HepG2 (cell line): Measurements from ENCODE around the gene TMEM117. TPM values are rescaled to one million over a fixed set of nuclear protein-coding genes. Genes with fewer than 3 reads are reported as not detected.

Experiments
- ATAC-seq: fragments of 200-7000 bp; cut with Tn5 transposase; 3 replicates; pipeline ENCODE4 v1.9.1; 2020; ENCODE audit warnings: mild to moderate bottlenecking, moderate library complexity
- BruUV-seq: library from RNA; stranded (reverse); fragments of 400-500 nt; replicated peaks from 2 replicates; lab custom pipeline; 2021; lab: Mats Ljungman, UMichigan
- CTCF ChIA-PET: fragments of 300-600 bp; formaldehyde crosslinking; extraction: SDS; loops from one replicate; lab custom pipeline; 2021; ENCODE audit warnings: low total read pairs, inconsistent platforms, low intra/inter-chr PET ratio; lab: Yijun Ruan, JAX
- POLR2A ChIA-PET: fragments of 350-600 bp; sonication (Branson Sonifier 250); formaldehyde crosslinking; loops from one replicate; lab custom pipeline; 2020; ENCODE audit warnings: antibody characterized with exemption, inconsistent platforms; lab: Yijun Ruan, JAX
- DNase-seq: peaks from one replicate; pipeline ENCODE4 v3.0.0-alpha.2; 2015; ENCODE audit warnings: low spot score
- FAIRE-seq: peaks from 3 replicates; lab custom pipeline; 2011; peaks lifted over from hg19 to GRCh38; lab: Jason Lieb, UNC
- H2AFZ ChIP-seq: one replicate; pipeline ENCODE4 v1.6.1; 2011; ENCODE audit warnings: low read length, inconsistent platforms
- H3K27ac ChIP-seq: fragments of 300-600 bp; 3 replicates; pipeline ENCODE4 v1.8.0; 2011; ENCODE audit warnings: mixed run types, mild to moderate bottlenecking, mixed read lengths, low read length, inconsistent platforms; ENCODE audit not compliant: insufficient read depth; ENCODE audit errors: extremely low read length
- H3K27me3 ChIP-seq, 2 experiments: fragments of 200-600 bp in 1 of 2; 2 replicates in 1 of 2; 3 replicates in 1 of 2; pipeline versions ENCODE4 v1.6.0 to v1.8.0; 2011; ENCODE audit warnings: low read length in 2 of 2, mild to moderate bottlenecking in 2 of 2, moderate library complexity in 2 of 2, inconsistent platforms in 1 of 2; ENCODE audit not compliant: insufficient read depth in 2 of 2, control insufficient read depth in 1 of 2
- H3K36me3 ChIP-seq, 2 experiments: fragments of 200-600 bp in 1 of 2; replicated peaks in 1 of 2; 2 replicates in 1 of 2; 3 replicates in 1 of 2; pipeline versions ENCODE4 v1.5.1 to v1.8.0; 2011; ENCODE audit warnings: low read length in 2 of 2, inconsistent platforms in 1 of 2; ENCODE audit not compliant: insufficient read depth in 2 of 2, control insufficient read depth in 1 of 2
- H3K4me1 ChIP-seq: 2 replicates; pipeline ENCODE4 v1.5.1; 2012; ENCODE audit warnings: low read length, inconsistent platforms; ENCODE audit not compliant: insufficient read depth
- H3K4me2 ChIP-seq: 2 replicates; pipeline ENCODE4 v1.6.0; 2011; ENCODE audit warnings: low read depth, low read length, inconsistent platforms
- H3K4me3 ChIP-seq, 3 experiments: fragments of 200-600 bp in 1 of 3; sonication (generic), shearing (Covaris generic) in 1 of 3; replicated peaks in 1 of 3; 2 replicates each; pipeline ENCODE4 v1.5.1; 2011 to 2016; ENCODE audit warnings: low read length in 3 of 3, inconsistent platforms in 2 of 3, low read depth in 2 of 3, mild to moderate bottlenecking in 2 of 3, control low read depth in 1 of 3, mixed read lengths in 1 of 3; ENCODE audit not compliant: insufficient read depth in 1 of 3
- H3K79me2 ChIP-seq: one replicate; pipeline ENCODE4 v1.6.1; 2011; ENCODE audit warnings: low read length, inconsistent platforms; ENCODE audit not compliant: insufficient read depth
- H3K9ac ChIP-seq: 2 replicates; pipeline ENCODE4 v1.6.0; 2011; ENCODE audit warnings: mild to moderate bottlenecking, low read depth, low read length, inconsistent platforms; ENCODE audit not compliant: insufficient read depth
- H3K9me3 ChIP-seq: 2 replicates; pipeline ENCODE4 v1.5.1; 2012; ENCODE audit warnings: mild to moderate bottlenecking, low read length
- H4K20me1 ChIP-seq: 2 replicates; pipeline ENCODE4 v1.6.0; 2011; ENCODE audit warnings: inconsistent platforms, mild to moderate bottlenecking, low read length, moderate library complexity; ENCODE audit not compliant: insufficient read depth
- ATF7 ChIP-seq, 2 experiments: fragments of 450-650 bp in 1 of 2; sonication (generic) in 1 of 2; formaldehyde crosslinking in 1 of 2; IDR thresholded peaks; 2 replicates each; pipeline versions ENCODE4 v1.4.0 to v1.6.1; 2016 to 2020; ENCODE audit warnings: antibody characterized with exemption in 1 of 2, mild to moderate bottlenecking in 1 of 2, missing genetic modification reagents in 1 of 2
- CHD4 ChIP-seq: fragments of 200-600 bp; sonication (generic); IDR thresholded peaks from 2 replicates; pipeline ENCODE4 v1.7.0; 2017; ENCODE audit warnings: mild to moderate bottlenecking, low read length, borderline replicate concordance
- DR1 ChIP-seq: sonication (generic); formaldehyde crosslinking; IDR thresholded peaks from 2 replicates; pipeline ENCODE4 v1.8.0; 2021; ENCODE audit warnings: mild to moderate bottlenecking, missing genetic modification reagents, inconsistent platforms
- ETV6 ChIP-seq: sonication (generic); formaldehyde crosslinking; conservative IDR thresholded peaks from 2 replicates; pipeline ENCODE4 v1.4.0; 2020; ENCODE audit warnings: missing genetic modification reagents
- GABPA ChIP-seq, 2 experiments: IDR thresholded peaks; 2 replicates each; pipeline ENCODE4 v1.6.1; 2011 to 2016; ENCODE audit warnings: low read depth in 2 of 2, low read length in 1 of 2, missing biosample characterization in 1 of 2, missing genetic modification characterization in 1 of 2
- MAFF ChIP-seq: IDR thresholded peaks from 2 replicates; pipeline ENCODE4 v1.6.1; 2011; ENCODE audit warnings: low read depth, low read length, improper control_type of control experiment
- MAFK ChIP-seq, 2 experiments: IDR thresholded peaks in 1 of 2; conservative IDR thresholded peaks in 1 of 2; 2 replicates each; pipeline ENCODE4 v1.6.1; 2011; ENCODE audit warnings: improper control_type of control experiment in 2 of 2, low read length in 2 of 2
- SMAD9 ChIP-seq: sonication (generic); formaldehyde crosslinking; IDR thresholded peaks from 2 replicates; pipeline ENCODE4 v1.5.1; 2020; ENCODE audit warnings: mild to moderate bottlenecking, missing genetic modification reagents
- ZBTB20 ChIP-seq: sonication (generic); formaldehyde crosslinking; IDR thresholded peaks from 2 replicates; pipeline ENCODE4 v1.8.1; 2023; ENCODE audit warnings: missing genetic modification reagents, low read depth, mild to moderate bottlenecking, borderline replicate concordance
- ZFP62 ChIP-seq: sonication (generic); formaldehyde crosslinking; IDR thresholded peaks from 2 replicates; pipeline ENCODE4 v1.4.0; 2020; ENCODE audit warnings: missing genetic modification reagents
- ZNF567 ChIP-seq: sonication (generic); formaldehyde crosslinking; IDR thresholded peaks from 2 replicates; pipeline ENCODE4 v1.8.1; 2023; ENCODE audit warnings: mild to moderate bottlenecking, missing genetic modification reagents, borderline replicate concordance
- ZNF589 ChIP-seq: sonication (generic); formaldehyde crosslinking; conservative IDR thresholded peaks from 2 replicates; pipeline ENCODE4 v1.8.0; 2022; ENCODE audit warnings: mild to moderate bottlenecking, moderate library complexity, missing genetic modification reagents
- WGBS: methylation state at CpG from one replicate; pipeline ENCODE4 v1.1.6; 2017; ENCODE audit warnings: low lambda C conversion rate; 5-methylcytosine and 5-hydroxymethylcytosine counted together
- in situ Hi-C: cut with HindIII; loops from 2 replicates; pipeline ENCODE4 v1.10.0; 2017; ENCODE audit warnings: low pct_unique_long_range_greater_than_20kb; ENCODE audit not compliant: extremely low pct_ligation_motif_present
- intact Hi-C: fragments of 100-400 bp; cut with micrococcal nuclease; formaldehyde crosslinking; loops from one replicate; pipeline ENCODE4 v1.10.0; 2022; ENCODE audit not compliant: unreplicated experiment
- polyA plus RNA-seq, 8 experiments: library from polyadenylated mRNA; depleted of rRNA in 3 of 8; stranded (reverse) in 7 of 8; unstranded in 1 of 8; fragments of >200 nt; fragmentation: Illumina TruSeq in 4 of 8; extraction: Trizol in 4 of 8; gene quantifications; 2 replicates each; pipeline versions ENCODE4 v1.2.1 to v1.2.3, GENCODE V29; 2011 to 2016; ENCODE audit warnings: low read depth in 4 of 8, missing spikeins in 1 of 8, mixed read lengths in 1 of 8; ENCODE audit not compliant: insufficient read depth in 1 of 8
- total RNA-seq, 5 experiments: library from RNA; depleted of rRNA; stranded (reverse); fragments of >200 nt; fragmentation: Illumina TruSeq; extraction: Trizol; gene quantifications; 2 replicates each; pipeline ENCODE4 v1.2.3, GENCODE V29; 2016; ENCODE audit warnings: low read depth in 1 of 5
- TF ChIP-seq, protein P1 (sequence below): sonication (generic); formaldehyde crosslinking; IDR thresholded peaks from 2 replicates; pipeline ENCODE4 v1.5.0; 2020; ENCODE audit warnings: mild to moderate bottlenecking, low read depth, missing genetic modification reagents, borderline replicate concordance
- TF ChIP-seq, protein P2 (sequence below): sonication (generic); formaldehyde crosslinking; IDR thresholded peaks from 2 replicates; pipeline ENCODE4 v1.5.0; 2020; ENCODE audit warnings: mild to moderate bottlenecking, missing genetic modification reagents
- TF ChIP-seq, protein P3 (sequence below): IDR thresholded peaks from 2 replicates; pipeline ENCODE4 v1.6.1; 2018; ENCODE audit warnings: missing genetic modification reagents, mild to moderate bottlenecking, missing compliant biosample characterization
- TF ChIP-seq, protein P4 (sequence below): sonication (generic); formaldehyde crosslinking; IDR thresholded peaks from 2 replicates; pipeline ENCODE4 v1.4.0; 2020; ENCODE audit warnings: missing genetic modification reagents; ENCODE audit errors: not compliant biosample characterization

Gene TMEM117
- total and polyA plus RNA-seq, 2 of the 13 experiments (the other 11 are each of a cell fraction or from before 2014, with no cell fraction given): 2.8 to 8.5 TPM

DNA sequence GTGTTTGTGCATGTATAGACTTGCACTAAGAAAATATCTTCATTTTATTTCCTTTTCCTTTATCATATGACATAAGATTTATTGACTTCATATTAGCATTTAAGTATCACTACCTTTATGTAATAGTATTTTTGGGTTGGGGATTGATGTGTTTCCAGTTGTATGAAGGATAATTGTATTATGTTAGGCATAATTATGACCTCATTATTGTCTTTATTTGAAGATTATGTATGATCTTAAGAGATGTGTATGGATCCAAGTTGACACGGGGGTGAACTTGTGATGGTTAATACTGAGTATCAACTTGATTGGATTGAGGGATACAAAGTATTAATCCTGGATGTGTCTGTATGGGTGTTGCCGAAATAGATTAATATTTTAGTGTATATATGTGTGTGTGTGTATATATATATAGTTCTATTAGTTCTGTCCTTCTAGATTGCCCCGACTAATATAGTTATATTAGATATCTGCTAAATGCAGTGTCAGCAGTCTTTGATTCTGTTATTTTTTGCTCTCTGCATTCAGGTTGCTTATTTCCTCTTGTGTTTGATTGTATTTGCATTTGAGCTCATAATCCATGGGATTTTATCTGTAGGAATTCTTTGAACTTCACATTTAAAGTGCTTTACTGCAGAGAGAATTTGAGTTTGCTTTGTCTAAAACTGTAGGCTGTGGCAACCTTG, 211.0 kb downstream of the TMEM117 start:
- FAIRE-seq: no peak
- H3K4me1 ChIP-seq: no peaks in the 10 kb centered on the region
- 95% methylated on average over 3 of the region's 3 CpGs for WGBS
- H3K79me2 ChIP-seq: no peaks in the 10 kb centered on the region
- H3K4me2 ChIP-seq: no peak overlapping the region
- no peak overlapping the region for H3K27ac ChIP-seq
- H3K9ac ChIP-seq: no peak overlapping the region
- no peak overlapping the region for H3K4me3 ChIP-seq
- no peaks in the 10 kb centered on the region for H3K36me3 ChIP-seq
- no peak overlapping the region for H2AFZ ChIP-seq
- no peaks in the 10 kb centered on the region for H4K20me1 ChIP-seq
- in situ Hi-C loops (no loop called here), intact Hi-C loops (no loop called here)
- POLR2A ChIA-PET: no interaction called here
- no peaks in the 10 kb centered on the region for H3K27me3 ChIP-seq
- CTCF ChIA-PET: no interaction called here
- DNase-seq: no peak
- TF ChIP-seq CHD4: no peak
- TF ChIP-seq, protein P1, sequence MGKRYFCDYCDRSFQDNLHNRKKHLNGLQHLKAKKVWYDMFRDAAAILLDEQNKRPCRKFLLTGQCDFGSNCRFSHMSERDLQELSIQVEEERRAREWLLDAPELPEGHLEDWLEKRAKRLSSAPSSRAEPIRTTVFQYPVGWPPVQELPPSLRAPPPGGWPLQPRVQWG (CRISPR knock-in tag): no peak
- TF ChIP-seq ETV6 (CRISPR knock-in tag): no peak
- no peak for TF ChIP-seq SMAD9 (CRISPR knock-in tag)
- TF ChIP-seq GABPA (IDR thresholded peaks at IDR 0.05; ENCODE audit: low read depth, low read length): no peak
- TF ChIP-seq GABPA (CRISPR knock-in tag; IDR thresholded peaks at IDR 0.05; ENCODE audit: low read depth): no peak
- TF ChIP-seq, protein P2, sequence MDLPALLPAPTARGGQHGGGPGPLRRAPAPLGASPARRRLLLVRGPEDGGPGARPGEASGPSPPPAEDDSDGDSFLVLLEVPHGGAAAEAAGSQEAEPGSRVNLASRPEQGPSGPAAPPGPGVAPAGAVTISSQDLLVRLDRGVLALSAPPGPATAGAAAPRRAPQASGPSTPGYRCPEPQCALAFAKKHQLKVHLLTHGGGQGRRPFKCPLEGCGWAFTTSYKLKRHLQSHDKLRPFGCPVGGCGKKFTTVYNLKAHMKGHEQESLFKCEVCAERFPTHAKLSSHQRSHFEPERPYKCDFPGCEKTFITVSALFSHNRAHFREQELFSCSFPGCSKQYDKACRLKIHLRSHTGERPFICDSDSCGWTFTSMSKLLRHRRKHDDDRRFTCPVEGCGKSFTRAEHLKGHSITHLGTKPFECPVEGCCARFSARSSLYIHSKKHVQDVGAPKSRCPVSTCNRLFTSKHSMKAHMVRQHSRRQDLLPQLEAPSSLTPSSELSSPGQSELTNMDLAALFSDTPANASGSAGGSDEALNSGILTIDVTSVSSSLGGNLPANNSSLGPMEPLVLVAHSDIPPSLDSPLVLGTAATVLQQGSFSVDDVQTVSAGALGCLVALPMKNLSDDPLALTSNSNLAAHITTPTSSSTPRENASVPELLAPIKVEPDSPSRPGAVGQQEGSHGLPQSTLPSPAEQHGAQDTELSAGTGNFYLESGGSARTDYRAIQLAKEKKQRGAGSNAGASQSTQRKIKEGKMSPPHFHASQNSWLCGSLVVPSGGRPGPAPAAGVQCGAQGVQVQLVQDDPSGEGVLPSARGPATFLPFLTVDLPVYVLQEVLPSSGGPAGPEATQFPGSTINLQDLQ: no peak
- peak; percentile 88 for TF ChIP-seq MAFF
- TF ChIP-seq MAFK (conservative IDR thresholded peaks at IDR 0.05 in 1 of 2, IDR thresholded peaks at IDR 0.05 in 1 of 2; ENCODE audit: low read length in 2 of 2): peak; percentile 82 to 94
- TF ChIP-seq, protein P3, sequence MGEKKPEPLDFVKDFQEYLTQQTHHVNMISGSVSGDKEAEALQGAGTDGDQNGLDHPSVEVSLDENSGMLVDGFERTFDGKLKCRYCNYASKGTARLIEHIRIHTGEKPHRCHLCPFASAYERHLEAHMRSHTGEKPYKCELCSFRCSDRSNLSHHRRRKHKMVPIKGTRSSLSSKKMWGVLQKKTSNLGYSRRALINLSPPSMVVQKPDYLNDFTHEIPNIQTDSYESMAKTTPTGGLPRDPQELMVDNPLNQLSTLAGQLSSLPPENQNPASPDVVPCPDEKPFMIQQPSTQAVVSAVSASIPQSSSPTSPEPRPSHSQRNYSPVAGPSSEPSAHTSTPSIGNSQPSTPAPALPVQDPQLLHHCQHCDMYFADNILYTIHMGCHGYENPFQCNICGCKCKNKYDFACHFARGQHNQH: no peak
- TF ChIP-seq, protein P4, sequence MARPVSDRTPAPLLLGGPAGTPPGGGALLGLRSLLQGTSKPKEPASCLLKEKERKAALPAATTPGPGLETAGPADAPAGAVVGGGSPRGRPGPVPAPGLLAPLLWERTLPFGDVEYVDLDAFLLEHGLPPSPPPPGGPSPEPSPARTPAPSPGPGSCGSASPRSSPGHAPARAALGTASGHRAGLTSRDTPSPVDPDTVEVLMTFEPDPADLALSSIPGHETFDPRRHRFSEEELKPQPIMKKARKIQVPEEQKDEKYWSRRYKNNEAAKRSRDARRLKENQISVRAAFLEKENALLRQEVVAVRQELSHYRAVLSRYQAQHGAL: no peak
- TF ChIP-seq ZBTB20 (CRISPR knock-in tag): no peak
- no peak for TF ChIP-seq ZNF567 (CRISPR knock-in tag)
- TF ChIP-seq ZFP62: no peak
- TF ChIP-seq ZNF589 (CRISPR knock-in tag): no peak
- TF ChIP-seq DR1 (CRISPR knock-in tag): no peak
- TF ChIP-seq ATF7 (IDR thresholded peaks at IDR 0.05): peak; percentile 63; the same call in 1 of the 2 replicates
- no peak for TF ChIP-seq ATF7 (CRISPR knock-in tag; IDR thresholded peaks at IDR 0.05)
- ATAC-seq: no peak
- no peaks in the 10 kb centered on the region for H3K9me3 ChIP-seq
- no TSS peak for BruUV-seq
